ENCODE results near the gene DIPK1B. TPM values are rescaled to one million over a fixed set of nuclear protein-coding genes. Genes with fewer than 3 reads are reported as not detected.
"Not testable (repeated sequence)": the region's sequence is repeated elsewhere in the genome, so short reads cannot be mapped to it uniquely, and the experiment has no call there.

Gene DIPK1B
- total and polyA plus RNA-seq, 2 donors (not counting 3 experiments of a cell fraction or from before 2014, with no cell fraction given) = 253 to 441 TPM

DNA sequence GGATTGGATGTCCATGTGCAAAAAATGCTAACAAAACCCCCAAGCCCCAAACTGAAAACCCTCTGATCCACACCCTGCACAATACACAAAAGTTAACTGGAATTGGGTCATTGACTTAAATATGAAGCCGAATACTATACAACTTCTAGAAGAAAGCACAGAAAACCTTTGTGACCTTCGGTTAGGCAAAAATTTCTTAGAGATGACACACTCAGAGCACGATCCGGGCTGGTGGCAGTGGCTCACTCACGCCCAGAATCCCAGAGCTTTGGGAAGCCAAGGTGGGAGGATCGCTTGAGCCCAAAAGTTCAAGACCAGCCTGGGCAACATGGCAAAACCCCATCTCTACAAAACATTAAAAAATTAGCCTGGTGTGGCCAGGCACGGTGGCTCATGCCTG is 1.8 kb upstream of the DIPK1B start:
- dilution Hi-C loops (cut with MboI; ENCODE audit: extremely low pct_ligation_motif_present, low sequenced_read_pairs) (no loop called here), intact Hi-C loops (cut with micrococcal nuclease) (loop anchor here (5.0 kb wide), 3 partner anchors 38 to 228 kb away; partner anchors contain the start of gene SEC16A)
- Histone ChIP-seq H3K27me3 (ENCODE audit: control insufficient read depth in 2 of 2, insufficient read depth in 2 of 2, low read length in 2 of 2) (no peaks in the 10 kb centered on the region), H3K4me1 (ENCODE audit: control insufficient read depth, extremely low read depth, insufficient read depth, low read length) (peaks cover 22% of the 10 kb centered on the region), H4K20me1 (replicated peaks; ENCODE audit: control insufficient read depth, extremely low read depth, insufficient read depth, low read length) (no peaks in the 10 kb centered on the region), H3K9ac (replicated peaks; ENCODE audit: extremely low read depth, insufficient read depth, low read length) (no peak overlapping the region), H3K4me3 (replicated peaks in 1 of 3; ENCODE audit: insufficient read depth in 1 of 3, low read depth in 1 of 3, low read length in 3 of 3) (no peak overlapping the region), H3K4me2 (ENCODE audit: insufficient read depth, low read length) (no peak overlapping the region), H3K9me3 (replicated peaks; ENCODE audit: control insufficient read depth, insufficient read depth, low read length) (no peaks in the 10 kb centered on the region), H3K9me1 (replicated peaks; ENCODE audit: control insufficient read depth, extremely low read depth, insufficient read depth, low read length) (no peaks in the 10 kb centered on the region), H3K27ac (ENCODE audit: insufficient read depth, low read depth, low read length) (no peak overlapping the region), H2AFZ (ENCODE audit: low read depth, low read length) (no peak overlapping the region), H3K79me2 (ENCODE audit: control insufficient read depth, insufficient read depth, low read length) (peaks cover 24% of the 10 kb centered on the region), H3K36me3 (ENCODE audit: control insufficient read depth in 2 of 2, extremely low read depth in 1 of 2, insufficient read depth in 2 of 2, low read length in 2 of 2) (peaks cover 0 to 2% of the 10 kb centered on the region in 2 experiments)
- FAIRE-seq (no peak), DNase-seq (ENCODE audit: low read depth, low spot score) (no peak)
- no TSS peak for BruUV-seq (replicated peaks)
- TF ChIP-seq FOS (IDR thresholded peaks at IDR 0.05; ENCODE audit: borderline replicate concordance, insufficient read depth, low read length) = no peak
- TF ChIP-seq GATA2 (IDR thresholded peaks at IDR 0.05; ENCODE audit: insufficient read depth, insufficient read length, low read depth, low read length) = no peak
- TF ChIP-seq JUN (IDR thresholded peaks at IDR 0.05; ENCODE audit: borderline replicate concordance, insufficient read depth, insufficient read length, low read depth) = no peak
- no peak for TF ChIP-seq EZH2 (IDR thresholded peaks at IDR 0.05; ENCODE audit: borderline replicate concordance, low read depth, low read length, severe bottlenecking)
- TF ChIP-seq POLR2A (IDR thresholded peaks at IDR 0.05; ENCODE audit: low read depth, low read length) = no peak
- TF ChIP-seq POLR2AphosphoS5 (IDR thresholded peaks at IDR 0.05; ENCODE audit: insufficient read depth, low read depth, low read length) = no peak
- POLR2A ChIA-PET = no interaction called here
- CTCF ChIA-PET = interaction anchor here (0.6 to 1.2 kb wide), 2 partner anchors 16 to 18 kb away, joined by 3 to 5 read pairs; no protein-coding TSS in a partner anchor

DNA sequence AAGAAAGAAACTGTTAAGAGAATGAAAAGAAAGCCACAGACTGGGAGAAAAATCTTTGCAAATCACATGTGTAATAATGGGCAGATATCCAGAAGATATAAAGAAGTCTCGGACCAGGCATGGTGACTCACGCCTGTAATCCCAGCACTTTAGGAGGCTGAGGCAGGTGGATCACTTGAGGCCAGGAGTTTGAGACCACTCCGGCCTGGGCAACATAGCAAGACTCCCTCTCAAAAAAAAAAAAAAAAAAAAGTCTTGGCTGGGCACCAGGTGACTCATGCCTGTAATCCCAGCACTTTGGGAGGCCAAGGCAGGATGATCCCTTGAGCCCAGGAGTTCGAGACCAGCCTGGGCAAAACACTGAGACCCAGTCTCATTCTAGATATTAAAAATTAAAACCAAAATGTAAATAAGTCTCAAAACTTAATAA is 1.1 kb upstream of the DIPK1B start:
- H3K9ac ChIP-seq (replicated peaks; ENCODE audit: extremely low read depth, insufficient read depth, low read length); BruUV-seq (replicated peaks); dilution Hi-C loops (cut with MboI; ENCODE audit: extremely low pct_ligation_motif_present, low sequenced_read_pairs); H3K27ac ChIP-seq (ENCODE audit: insufficient read depth, low read depth, low read length); H3K9me3 ChIP-seq (replicated peaks; ENCODE audit: control insufficient read depth, insufficient read depth, low read length); POLR2A ChIA-PET; H3K9me1 ChIP-seq (replicated peaks; ENCODE audit: control insufficient read depth, extremely low read depth, insufficient read depth, low read length); H3K4me2 ChIP-seq (ENCODE audit: insufficient read depth, low read length); H4K20me1 ChIP-seq (replicated peaks; ENCODE audit: control insufficient read depth, extremely low read depth, insufficient read depth, low read length); H3K36me3 ChIP-seq (ENCODE audit: control insufficient read depth in 2 of 2, extremely low read depth in 1 of 2, insufficient read depth in 2 of 2, low read length in 2 of 2); H3K27me3 ChIP-seq (ENCODE audit: control insufficient read depth in 2 of 2, insufficient read depth in 2 of 2, low read length in 2 of 2); H3K4me3 ChIP-seq (replicated peaks in 1 of 3; ENCODE audit: insufficient read depth in 1 of 3, low read depth in 1 of 3, low read length in 3 of 3); H2AFZ ChIP-seq (ENCODE audit: low read depth, low read length): not testable (repeated sequence)
- peak; percentile 70 for TF ChIP-seq FOS (IDR thresholded peaks at IDR 0.05; ENCODE audit: borderline replicate concordance, insufficient read depth, low read length)
- TF ChIP-seq JUN (IDR thresholded peaks at IDR 0.05; ENCODE audit: borderline replicate concordance, insufficient read depth, insufficient read length, low read depth) = peak; percentile 23
- peaks cover 27% of the 10 kb centered on the region for H3K4me1 ChIP-seq (ENCODE audit: control insufficient read depth, extremely low read depth, insufficient read depth, low read length)
- DNase-seq (ENCODE audit: low read depth, low spot score) (peak; percentile 80), FAIRE-seq (peak; percentile 67)
- peaks cover 31% of the 10 kb centered on the region for H3K79me2 ChIP-seq (ENCODE audit: control insufficient read depth, insufficient read depth, low read length)
- CTCF ChIA-PET = interaction anchor here (0.6 to 1.2 kb wide), 2 partner anchors 16 to 17 kb away, joined by 3 to 5 read pairs; no protein-coding TSS in a partner anchor
- intact Hi-C loops (cut with micrococcal nuclease) = loop anchor here (5.0 kb wide), 3 partner anchors 39 to 229 kb away; partner anchors contain the start of gene SEC16A
